ENCODE results near the gene TSHZ1.

Gene TSHZ1

GRCh38 chr18:75279381-75279780 is 68.8 kb downstream of the TSHZ1 start:
- DNase-seq: no peak

- no peak for DNase-seq
Measured at GRCh38 chr18:75280427-75281280, 70.1 kb downstream of the TSHZ1 start.

GRCh38 chr18:75282746-75283145 is 72.1 kb downstream of the TSHZ1 start:
- DNase-seq: no peak

GRCh38 chr18:75283731-75284130 is 73.1 kb downstream of the TSHZ1 start:
- DNase-seq: no peak

- DNase-seq: no peak
Measured at GRCh38 chr18:75284566-75284965, 74.0 kb downstream of the TSHZ1 start.

- no peak for DNase-seq
Measured at GRCh38 chr18:75285876-75286275, 75.3 kb downstream of the TSHZ1 start.

- no peak for DNase-seq
Measured at GRCh38 chr18:75287006-75287405, 76.4 kb downstream of the TSHZ1 start.

- no peak for DNase-seq
Measured at GRCh38 chr18:75287700-75288099, 77.1 kb downstream of the TSHZ1 start.

GRCh38 chr18:75289761-75290160 is 79.2 kb downstream of the TSHZ1 start:
- DNase-seq: no peak

GRCh38 chr18:75290737-75291358 is 80.3 kb downstream of the TSHZ1 start:
- no peak for DNase-seq

- no peak for DNase-seq
Measured at GRCh38 chr18:75291460-75291859, 80.9 kb downstream of the TSHZ1 start.

GRCh38 chr18:75293591-75293990 is 83.0 kb downstream of the TSHZ1 start:
- no peak for DNase-seq

- DNase-seq: no peak
Measured at GRCh38 chr18:75297731-75298130, 87.1 kb downstream of the TSHZ1 start.

GRCh38 chr18:75304678-75305557 is 94.3 kb downstream of the TSHZ1 start:
- no peak for DNase-seq

- DNase-seq: no peak
Measured at GRCh38 chr18:75305984-75306383, 95.4 kb downstream of the TSHZ1 start.

GRCh38 chr18:75307530-75307929 is 96.9 kb downstream of the TSHZ1 start:
- DNase-seq: no peak

- DNase-seq: no peak
Measured at GRCh38 chr18:75309564-75309963, 99.0 kb downstream of the TSHZ1 start.

GRCh38 chr18:75314117-75314516 is 103.5 kb downstream of the TSHZ1 start:
- no peak for DNase-seq

GRCh38 chr18:75314606-75315005 is 104.0 kb downstream of the TSHZ1 start:
- no peak for DNase-seq

GRCh38 chr18:75316223-75316622 is 105.6 kb downstream of the TSHZ1 start:
- no peak for DNase-seq

GRCh38 chr18:75316826-75317225 is 106.2 kb downstream of the TSHZ1 start:
- DNase-seq: no peak

GRCh38 chr18:75317300-75317699 is 106.7 kb downstream of the TSHZ1 start:
- DNase-seq: no peak

GRCh38 chr18:75317703-75318102 is 107.1 kb downstream of the TSHZ1 start:
- no peak for DNase-seq

- no peak for DNase-seq
Measured at GRCh38 chr18:75319905-75320304, 109.3 kb downstream of the TSHZ1 start.
